HUES48 (cell line): ENCODE data around the gene ERGIC1.
A peak's percentile ranks its signal among the peaks of the same experiment; 100 is the strongest.
"Not testable (repeated sequence)": the region's sequence is repeated elsewhere in the genome, so short reads cannot be mapped to it uniquely, and the experiment has no call there.

Experiments used
- H3K27ac ChIP-seq: one replicate; pipeline ENCODE4 v1.7.0; 2013; ENCODE audit warnings: low read depth, low read length, inconsistent platforms
- H3K27me3 ChIP-seq: 2 replicates; pipeline ENCODE4 v1.6.1; 2013; ENCODE audit warnings: mild to moderate bottlenecking, low read length; ENCODE audit not compliant: control insufficient read depth, insufficient read depth
- H3K36me3 ChIP-seq: 2 replicates; pipeline ENCODE4 v1.6.1; 2013; ENCODE audit warnings: low read length; ENCODE audit not compliant: control insufficient read depth, insufficient read depth
- H3K4me1 ChIP-seq: 2 replicates; pipeline ENCODE4 v1.6.1; 2013; ENCODE audit warnings: mild to moderate bottlenecking, low read length; ENCODE audit not compliant: control insufficient read depth, insufficient read depth
- H3K4me3 ChIP-seq: 2 replicates; pipeline ENCODE4 v1.5.1; 2013; ENCODE audit warnings: mild to moderate bottlenecking, low read depth, low read length
- H3K9ac ChIP-seq: 2 replicates; pipeline ENCODE4 v1.6.1; 2013; ENCODE audit warnings: mild to moderate bottlenecking, low read depth, low read length, moderate library complexity
- H3K9me3 ChIP-seq: 2 replicates; pipeline ENCODE4 v1.6.1; 2013; ENCODE audit warnings: low read length; ENCODE audit not compliant: control insufficient read depth, insufficient read depth

ERGIC1 gene

DNA sequence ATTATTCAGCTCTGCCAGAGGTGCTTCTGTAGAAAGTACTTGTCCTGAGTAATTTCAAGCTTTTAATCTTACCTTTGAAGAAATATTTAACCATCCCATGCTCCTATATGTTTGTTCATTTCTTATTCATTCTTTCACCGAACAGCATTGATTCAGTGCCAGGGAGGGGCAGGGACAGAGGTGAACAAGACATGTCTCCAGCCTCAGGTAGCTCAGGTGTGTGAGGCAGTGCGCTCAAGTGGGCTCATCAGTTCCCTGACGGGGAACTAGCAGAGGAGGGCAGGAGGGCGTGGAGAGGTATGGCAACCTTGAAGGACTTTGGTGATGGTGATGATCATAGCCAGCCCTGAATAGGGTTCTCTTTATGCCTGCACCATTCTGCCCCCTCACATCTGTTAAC lies 25.9 kb downstream of the ERGIC1 start:
- Histone ChIP-seq H3K27me3 (no peaks in the 10 kb centered on the region), H3K9me3 (no peaks in the 10 kb centered on the region), H3K4me1 (peaks cover 6% of the 10 kb centered on the region; the same call in 1 of the 2 replicates), H3K4me3 (no peak overlapping the region), H3K36me3 (peaks cover 11% of the 10 kb centered on the region), H3K27ac (peak overlapping the region; percentile 2), H3K9ac (peak overlapping the region; percentile 30; the same call in 1 of the 2 replicates)

DNA sequence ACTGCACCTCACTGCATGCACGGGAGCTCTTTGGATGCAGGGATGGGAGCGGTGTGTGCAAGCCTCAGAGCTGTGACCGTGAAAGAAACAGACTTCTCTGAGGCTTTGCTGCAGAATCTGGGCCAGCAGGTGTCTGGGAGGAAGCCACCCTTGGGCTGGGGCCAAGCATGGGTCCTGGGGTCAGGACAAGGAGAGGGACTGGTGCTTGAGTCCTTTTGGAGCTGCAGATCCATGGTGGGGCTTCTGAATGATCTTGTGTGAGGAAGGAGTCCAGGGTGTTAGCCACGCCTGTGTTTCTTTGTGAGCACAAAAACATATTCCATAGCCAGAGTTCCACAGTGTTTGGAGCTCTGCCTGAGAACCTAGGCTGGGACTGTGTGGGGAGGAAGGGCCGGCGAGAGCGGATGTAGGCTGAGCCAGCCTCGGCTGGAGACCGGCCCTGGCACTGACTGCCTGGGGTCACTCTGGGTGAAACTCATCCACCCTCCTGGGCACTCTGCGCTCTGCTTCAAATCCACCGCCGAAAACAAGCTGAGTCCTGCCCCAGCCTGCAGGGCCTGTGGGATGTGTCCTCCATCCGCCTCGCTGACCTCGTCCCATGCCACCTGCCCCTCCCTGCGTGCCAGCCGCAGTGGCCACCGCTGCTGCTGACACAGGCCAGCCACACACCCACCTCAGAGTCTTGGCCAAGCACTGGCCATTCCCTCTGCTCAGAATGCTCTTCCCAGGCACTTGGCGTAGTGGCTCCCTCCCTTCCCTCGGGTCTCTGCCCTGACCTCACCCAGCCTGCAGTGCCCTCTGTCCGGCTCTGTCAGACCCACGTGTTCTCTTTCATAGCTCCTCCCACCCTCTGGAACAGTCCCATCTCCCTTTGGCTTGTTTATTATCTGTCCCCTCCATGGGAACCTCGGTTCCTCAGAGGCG lies 26.7 kb downstream of the ERGIC1 start:
- no peak overlapping the region for H3K4me3 ChIP-seq
- H3K4me1 ChIP-seq = peaks cover 9% of the 10 kb centered on the region; the same call in 1 of the 2 replicates
- H3K9me3 ChIP-seq = no peaks in the 10 kb centered on the region
- no peak overlapping the region for H3K9ac ChIP-seq
- H3K27ac ChIP-seq = no peak overlapping the region
- peaks cover 10% of the 10 kb centered on the region for H3K36me3 ChIP-seq
- no peaks in the 10 kb centered on the region for H3K27me3 ChIP-seq

DNA sequence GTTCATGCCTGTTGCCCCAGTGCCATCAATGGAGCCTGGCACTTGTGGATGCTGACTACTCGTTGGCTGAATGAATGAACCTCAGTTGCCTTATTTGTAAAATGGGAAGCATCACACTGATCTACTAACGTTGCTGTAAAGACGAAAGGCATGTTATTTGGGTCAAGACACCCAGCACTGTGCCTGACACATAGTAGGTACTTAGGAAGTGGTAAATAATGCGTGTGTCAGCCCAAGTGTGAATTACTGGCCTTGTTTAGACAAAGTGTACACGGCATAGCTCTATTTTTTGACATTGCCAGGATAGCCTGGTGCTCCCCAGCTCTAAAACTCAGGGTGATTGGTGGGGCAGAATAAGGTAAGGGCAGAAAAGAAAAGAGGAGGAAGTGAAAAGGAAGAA lies 27.4 kb downstream of the ERGIC1 start:
- H3K27ac ChIP-seq = no peak overlapping the region
- peaks cover 16% of the 10 kb centered on the region for H3K4me1 ChIP-seq

DNA sequence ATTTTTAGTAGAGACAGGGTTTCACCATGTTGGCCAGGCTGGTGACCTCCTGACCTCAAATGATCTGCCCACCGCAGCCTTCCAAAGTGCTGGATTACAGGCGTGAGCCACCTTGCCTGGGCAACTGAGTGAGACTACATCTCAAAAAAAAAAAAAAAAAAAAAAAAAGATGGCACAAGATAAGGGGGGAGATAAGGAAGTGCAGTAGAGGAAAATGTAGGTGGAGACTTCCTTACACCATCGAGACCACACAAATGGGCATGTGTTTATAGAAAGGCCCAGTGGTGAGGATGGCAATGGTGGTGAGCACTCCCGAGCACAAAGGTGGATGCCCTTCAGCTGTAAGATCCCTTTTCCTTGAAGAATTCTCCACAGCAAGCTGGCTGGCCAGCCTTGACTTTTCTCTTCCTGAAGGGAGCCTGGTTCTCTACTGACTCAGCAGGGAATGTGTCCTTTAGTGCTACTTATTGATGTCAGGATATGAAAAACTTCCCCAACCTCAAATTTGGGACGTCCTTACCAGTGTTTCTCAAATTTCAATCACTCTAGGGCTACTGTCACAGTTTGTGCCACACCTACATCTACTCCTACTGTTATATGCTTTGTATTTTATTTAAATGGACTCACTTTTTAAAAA lies 28.2 kb downstream of the ERGIC1 start:
- Histone ChIP-seq H3K4me1 (peaks cover 24% of the 10 kb centered on the region), H3K9me3 (no peaks in the 10 kb centered on the region), H3K9ac (no peak overlapping the region), H3K27me3 (no peaks in the 10 kb centered on the region), H3K36me3 (no peaks in the 10 kb centered on the region; the same call in 1 of the 2 replicates), H3K27ac (no peak overlapping the region), H3K4me3 (no peak overlapping the region)

More for the DNA sequence above, 27.4 kb downstream of the ERGIC1 start:
- Histone ChIP-seq H3K9ac (no peak overlapping the region), H3K4me3 (no peak overlapping the region), H3K36me3 (peaks cover 7% of the 10 kb centered on the region), H3K27me3 (no peaks in the 10 kb centered on the region), H3K9me3 (no peaks in the 10 kb centered on the region)

DNA sequence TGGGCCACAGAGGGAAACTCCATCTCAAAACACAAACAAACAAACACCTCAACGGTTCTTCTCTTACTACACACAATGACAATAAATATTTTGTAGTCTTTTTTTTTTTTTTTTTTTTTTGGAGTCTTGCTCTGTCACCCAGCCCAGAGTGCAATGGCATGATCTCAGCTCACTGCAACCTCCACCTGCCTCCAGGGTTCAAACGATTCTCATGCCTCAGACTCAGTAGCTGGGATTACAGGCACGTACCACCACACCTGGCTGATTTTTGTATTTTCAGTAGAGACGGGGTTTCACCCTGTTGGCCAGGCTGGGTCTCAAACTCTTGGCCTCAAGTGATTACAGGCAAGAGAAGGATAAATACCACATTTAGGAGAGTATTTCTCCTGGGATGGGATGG lies 30.1 kb downstream of the ERGIC1 start:
- H3K36me3 ChIP-seq, H3K27ac ChIP-seq, H3K9me3 ChIP-seq, H3K9ac ChIP-seq, H3K27me3 ChIP-seq, H3K4me3 ChIP-seq: not testable (repeated sequence)
- peaks cover 39% of the 10 kb centered on the region for H3K4me1 ChIP-seq

DNA sequence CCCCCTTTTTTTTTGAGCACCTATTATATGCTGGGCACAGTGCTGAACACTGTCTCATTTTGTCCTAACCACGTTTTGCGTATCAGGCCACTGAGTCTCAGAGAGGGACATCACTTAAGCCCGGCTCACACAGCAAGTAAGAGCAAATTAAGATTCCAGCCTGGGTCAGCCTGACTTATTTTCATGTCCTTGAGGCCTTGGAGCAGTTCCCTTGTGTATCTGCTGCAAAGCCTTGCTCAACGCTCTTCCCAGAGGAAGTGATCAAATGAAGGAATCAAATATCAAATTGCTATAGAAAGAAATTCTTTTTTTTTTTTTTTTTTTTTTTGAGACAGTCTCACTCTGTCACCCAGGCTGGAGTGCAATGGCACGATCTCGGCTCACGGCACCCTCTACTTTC lies 30.7 kb downstream of the ERGIC1 start:
- H3K9me3 ChIP-seq = no peaks in the 10 kb centered on the region
- no peak overlapping the region for H3K9ac ChIP-seq
- H3K27ac ChIP-seq = no peak overlapping the region
- H3K27me3 ChIP-seq = no peaks in the 10 kb centered on the region
- H3K4me3 ChIP-seq = no peak overlapping the region
- no peaks in the 10 kb centered on the region; the same call in 1 of the 2 replicates for H3K36me3 ChIP-seq
- H3K4me1 ChIP-seq = peaks cover 42% of the 10 kb centered on the region

DNA sequence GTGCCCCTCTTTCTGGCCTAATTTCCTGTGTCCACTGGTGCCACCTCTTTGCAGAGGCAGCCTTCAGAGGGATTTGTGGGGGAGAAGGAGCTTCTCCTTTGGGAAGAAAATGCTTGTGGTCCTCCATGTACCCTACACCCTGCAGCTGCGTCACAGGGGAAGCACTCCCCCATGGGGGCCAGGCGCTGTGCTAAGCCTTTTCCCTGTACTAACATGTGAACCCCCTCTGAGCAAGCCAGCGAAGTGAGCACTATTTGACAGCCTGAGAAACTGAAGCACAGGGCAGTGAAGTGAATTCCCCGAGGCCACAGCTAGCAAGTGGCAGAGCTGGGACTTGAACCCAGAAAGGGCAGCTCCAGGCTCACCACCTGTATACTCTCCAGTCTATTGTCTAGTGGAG lies 32.3 kb downstream of the ERGIC1 start:
- no peak overlapping the region for H3K27ac ChIP-seq
- H3K4me1 ChIP-seq = peaks cover 54% of the 10 kb centered on the region
- H3K4me3 ChIP-seq = no peak overlapping the region
- no peaks in the 10 kb centered on the region for H3K9me3 ChIP-seq
- no peaks in the 10 kb centered on the region for H3K27me3 ChIP-seq
- H3K9ac ChIP-seq = no peak overlapping the region
- H3K36me3 ChIP-seq = no peaks in the 10 kb centered on the region

DNA sequence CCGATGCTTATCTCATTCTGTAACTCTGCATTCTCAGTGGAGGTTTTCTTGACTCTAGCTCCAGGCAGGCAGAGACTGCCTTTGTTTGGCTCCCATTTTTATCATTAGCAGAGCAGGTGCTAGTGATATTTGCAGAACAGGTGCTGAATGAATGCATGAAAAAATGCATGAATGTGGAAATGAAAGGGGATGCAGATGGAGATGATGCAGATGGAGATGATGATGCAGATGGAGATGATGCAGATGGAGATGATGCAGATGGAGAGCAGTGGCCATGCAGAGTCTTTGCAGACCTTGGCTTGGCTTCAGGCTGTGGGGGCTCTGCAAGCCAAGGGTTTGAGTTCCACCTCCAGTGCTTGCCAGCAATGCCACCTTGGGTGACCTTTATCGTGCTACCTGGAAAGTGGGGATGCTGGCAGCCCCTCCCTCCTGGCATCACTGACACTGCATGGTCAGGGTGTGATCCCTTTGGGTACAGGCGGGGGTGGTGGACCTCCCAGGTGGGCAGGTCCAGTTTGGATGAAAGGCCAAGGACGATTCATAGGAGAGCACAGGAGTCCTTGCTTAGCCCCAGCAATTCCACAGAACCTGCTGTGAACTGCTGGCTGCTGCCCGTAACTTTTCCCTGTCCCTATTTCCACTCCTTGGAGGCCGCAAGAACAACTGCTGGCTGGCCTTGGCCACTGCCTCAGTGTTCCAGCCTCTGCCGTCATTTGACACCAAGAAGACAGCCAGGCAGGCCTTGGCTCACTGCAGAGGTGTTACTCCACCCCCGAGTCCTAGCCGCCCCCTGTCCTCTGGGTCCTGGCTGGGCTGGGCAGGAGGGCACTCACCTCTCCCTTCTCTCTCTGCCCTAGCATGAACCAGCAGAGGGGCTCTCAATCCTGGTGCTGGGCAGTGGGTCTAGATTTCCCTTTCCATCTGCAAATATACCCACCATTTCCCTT lies 33.0 kb downstream of the ERGIC1 start:
- H3K36me3 ChIP-seq = no peaks in the 10 kb centered on the region
- H3K9me3 ChIP-seq = no peaks in the 10 kb centered on the region
- no peak overlapping the region for H3K27ac ChIP-seq
- no peak overlapping the region; the same call in 1 of the 2 replicates for H3K9ac ChIP-seq
- H3K4me1 ChIP-seq = peaks cover 59% of the 10 kb centered on the region
- H3K27me3 ChIP-seq = no peaks in the 10 kb centered on the region
- no peak overlapping the region for H3K4me3 ChIP-seq

DNA sequence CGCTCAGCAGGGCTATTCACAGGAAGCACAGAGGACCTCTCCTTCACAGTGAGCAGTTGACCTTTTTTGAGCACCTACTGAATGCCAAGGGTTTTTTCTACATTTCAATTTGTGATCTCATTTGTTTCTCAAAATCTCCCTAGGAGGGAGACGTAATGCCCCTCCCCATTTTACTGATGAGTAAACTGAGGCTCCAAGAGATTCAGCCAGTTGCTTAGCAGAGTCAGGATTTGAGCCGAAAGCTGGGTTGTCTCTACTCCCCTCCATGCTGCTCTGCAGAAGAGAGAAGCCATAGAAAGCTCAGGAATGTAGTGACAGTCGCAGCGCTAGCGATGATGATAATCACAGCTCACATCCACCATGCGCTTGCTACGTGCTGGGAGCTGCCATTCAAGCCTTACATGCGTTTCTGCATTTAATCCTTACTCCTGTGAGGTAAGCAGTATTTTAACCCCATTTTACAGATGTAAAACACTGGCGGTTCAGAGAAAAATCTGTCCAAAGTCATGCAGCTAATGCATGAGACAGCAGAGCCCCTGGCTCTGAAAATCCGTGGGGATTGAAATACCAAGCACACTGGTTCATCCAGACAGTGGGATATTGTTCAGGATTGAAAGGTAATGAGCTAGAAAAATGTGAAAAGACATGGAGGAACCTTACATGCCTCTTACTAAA lies 33.8 kb downstream of the ERGIC1 start:
- no peaks in the 10 kb centered on the region for H3K27me3 ChIP-seq
- H3K9me3 ChIP-seq = no peaks in the 10 kb centered on the region
- H3K9ac ChIP-seq = no peak overlapping the region
- H3K4me3 ChIP-seq = no peak overlapping the region
- peaks cover 62% of the 10 kb centered on the region for H3K4me1 ChIP-seq
- H3K27ac ChIP-seq = no peak overlapping the region
- no peaks in the 10 kb centered on the region for H3K36me3 ChIP-seq

DNA sequence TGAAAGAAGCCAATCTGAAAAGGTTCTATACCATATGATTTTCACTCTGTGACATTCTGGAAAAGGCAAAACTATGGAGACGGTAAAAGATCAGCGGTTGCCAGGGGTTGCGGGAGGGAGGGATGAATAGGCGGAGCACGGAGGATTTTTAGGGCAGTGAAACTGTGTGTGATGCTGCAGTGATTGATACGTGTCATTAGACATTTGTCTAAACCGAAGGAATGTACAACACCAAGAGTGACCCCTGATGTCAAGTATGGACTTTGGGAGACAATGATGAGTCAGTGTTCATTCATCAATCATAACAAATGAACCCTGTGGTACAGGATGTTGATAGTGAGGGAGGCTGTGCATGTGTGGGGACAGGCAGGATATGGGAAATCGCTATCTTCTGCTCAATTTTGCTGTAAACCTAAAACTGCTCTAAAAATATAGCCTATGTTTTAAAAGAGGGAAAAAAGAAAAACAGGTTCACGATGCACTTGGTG lies 34.4 kb downstream of the ERGIC1 start:
- Histone ChIP-seq H3K4me1 (peaks cover 63% of the 10 kb centered on the region), H3K27me3 (no peaks in the 10 kb centered on the region), H3K4me3 (no peak overlapping the region), H3K36me3 (no peaks in the 10 kb centered on the region), H3K9me3 (no peaks in the 10 kb centered on the region), H3K27ac (no peak overlapping the region), H3K9ac (no peak overlapping the region)
